Activated CD4-positive, alpha-beta memory T cell treated with anti-CD3 and anti-CD28 coated beads for 36 hours (primary cell): ENCODE data around the gene KCNQ5. TPM values are rescaled to one million over a fixed set of nuclear protein-coding genes. Genes with fewer than 3 reads are reported as not detected.
A peak's percentile ranks its signal among the peaks of the same experiment; 100 is the strongest.

ENCODE experiments used
- CTCF ChIA-PET: fragments of 350-600 bp; sonication (Branson Sonifier 250); formaldehyde crosslinking; loops from one replicate; lab custom pipeline; 2021; ENCODE audit warnings: antibody characterized with exemption, inconsistent platforms; lab: Charles Lee
- POLR2A ChIA-PET: fragments of 350-600 bp; sonication (Branson Sonifier 250); formaldehyde crosslinking; loops from one replicate; lab custom pipeline; 2021; ENCODE audit warnings: antibody characterized with exemption; lab: Charles Lee
- DNase-seq: peaks from one replicate; pipeline ENCODE4 v3.0.0-alpha.2; 2020
- H3K27ac Mint-ChIP-seq: one replicate; pipeline ENCODE4 v1.8.0; 2021; ENCODE audit warnings: mixed read lengths
- H3K27me3 Mint-ChIP-seq: one replicate; pipeline ENCODE4 v1.8.0; 2021; ENCODE audit warnings: mixed read lengths
- H3K36me3 Mint-ChIP-seq: one replicate; pipeline ENCODE4 v1.8.0; 2021; ENCODE audit warnings: mixed read lengths
- H3K4me1 Mint-ChIP-seq: one replicate; pipeline ENCODE4 v1.8.0; 2021; ENCODE audit warnings: low read depth, mixed read lengths
- H3K4me3 Mint-ChIP-seq: one replicate; pipeline ENCODE4 v1.8.0; 2021; ENCODE audit warnings: mild to moderate bottlenecking, mixed read lengths
- H3K9me3 Mint-ChIP-seq: one replicate; pipeline ENCODE4 v1.8.0; 2021; ENCODE audit warnings: mixed read lengths
- intact Hi-C: fragments of 100-400 bp; cut with micrococcal nuclease; formaldehyde crosslinking; loops from one replicate; pipeline ENCODE4 v1.15.1; 2023
- total RNA-seq, 2 experiments: library from RNA; stranded (reverse); gene quantifications; one replicate each; pipeline ENCODE4 v1.2.3, GENCODE V29; 2021

The KCNQ5 gene
- total RNA-seq, 2 experiments from 2014 or later: 4.5 to 5.2 TPM

GRCh38 chr6:72654071-72654621 lies 32.3 kb downstream of the KCNQ5 start:
- intact Hi-C loops: no loop called here
- Mint-ChIP-seq H3K9me3 (no peaks in the 10 kb centered on the region), H3K4me3 (no peak overlapping the region), H3K36me3 (no peaks in the 10 kb centered on the region), H3K27me3 (no peaks in the 10 kb centered on the region), H3K4me1 (peaks cover 26% of the 10 kb centered on the region), H3K27ac (no peak overlapping the region)
- CTCF ChIA-PET: no interaction called here
- no peak for DNase-seq
- POLR2A ChIA-PET: no interaction called here

DNA sequence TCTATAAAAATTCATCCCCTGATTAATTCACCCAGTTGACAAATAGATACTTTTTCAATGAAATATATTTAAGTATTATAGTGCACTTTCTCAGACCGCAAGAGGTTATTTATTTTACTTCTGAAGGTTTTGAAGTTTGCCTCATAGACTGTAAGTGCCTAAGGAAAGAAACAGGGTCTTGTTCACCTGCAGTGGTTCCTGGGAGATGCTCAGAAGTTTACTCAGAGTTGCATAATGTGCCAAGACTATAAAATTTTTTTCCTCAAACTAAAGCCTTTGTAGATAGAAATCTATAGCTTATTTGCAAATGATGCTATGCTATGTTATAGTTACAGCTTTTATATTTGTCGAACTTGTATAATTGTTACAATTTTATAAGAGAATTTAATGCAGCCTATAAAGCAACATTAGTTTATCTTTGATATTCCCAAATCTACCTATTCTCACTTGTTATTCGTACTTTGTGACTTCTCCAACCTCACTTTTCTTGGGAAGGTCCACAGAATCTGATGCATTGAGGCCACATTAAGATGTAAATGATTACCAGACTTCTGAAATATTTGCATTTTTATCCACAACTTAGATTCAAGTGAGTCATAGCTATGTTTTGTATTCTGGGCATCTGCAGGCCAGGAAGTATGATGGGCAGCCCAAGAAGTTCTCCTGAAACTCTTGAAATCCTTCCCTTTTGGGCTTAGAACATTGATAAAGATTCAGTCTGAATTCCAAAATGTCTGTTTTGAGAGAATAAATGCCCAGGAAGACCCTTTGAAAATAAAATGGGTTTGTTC lies 35.7 kb downstream of the KCNQ5 start:
- Mint-ChIP-seq H3K27ac (no peak overlapping the region), H3K36me3 (no peaks in the 10 kb centered on the region), H3K4me1 (peaks cover under 1% of the 10 kb centered on the region), H3K27me3 (no peaks in the 10 kb centered on the region), H3K4me3 (no peak overlapping the region), H3K9me3 (no peaks in the 10 kb centered on the region)
- intact Hi-C loops: no loop called here
- POLR2A ChIA-PET: no interaction called here
- DNase-seq: no peak
- CTCF ChIA-PET: no interaction called here

DNA sequence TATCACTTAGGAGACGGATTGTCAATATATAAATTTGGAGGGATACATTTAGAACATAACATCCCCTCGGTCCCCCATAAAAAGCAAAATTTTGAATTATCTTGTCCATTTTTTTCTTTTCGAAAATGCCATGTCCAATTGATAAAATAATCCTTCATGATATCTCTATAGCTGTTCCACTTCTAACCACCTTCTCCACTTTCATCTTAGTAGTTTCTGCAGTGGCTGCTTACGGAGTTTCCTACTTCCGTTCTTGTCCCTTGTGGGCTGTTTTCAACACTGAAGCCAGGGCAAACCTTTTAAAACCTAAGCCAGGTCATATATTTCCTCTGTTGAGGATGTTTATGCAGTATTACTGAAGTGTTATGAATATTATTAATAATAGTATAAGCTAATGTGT lies 37.9 kb downstream of the KCNQ5 start:
- ChIA-PET POLR2A (no interaction called here), CTCF (no interaction called here)
- H3K27me3 Mint-ChIP-seq: no peaks in the 10 kb centered on the region
- H3K4me1 Mint-ChIP-seq: no peaks in the 10 kb centered on the region
- intact Hi-C loops: no loop called here
- H3K4me3 Mint-ChIP-seq: no peak overlapping the region
- DNase-seq: no peak
- H3K27ac Mint-ChIP-seq: no peak overlapping the region
- H3K36me3 Mint-ChIP-seq: no peaks in the 10 kb centered on the region
- H3K9me3 Mint-ChIP-seq: no peaks in the 10 kb centered on the region

GRCh38 chr6:72661411-72661810 lies 39.5 kb downstream of the KCNQ5 start:
- no peak for DNase-seq
- ChIA-PET POLR2A (no interaction called here), CTCF (no interaction called here)
- no peak overlapping the region for H3K27ac Mint-ChIP-seq
- intact Hi-C loops: no loop called here
- no peaks in the 10 kb centered on the region for H3K36me3 Mint-ChIP-seq
- no peaks in the 10 kb centered on the region for H3K4me1 Mint-ChIP-seq
- no peak overlapping the region for H3K4me3 Mint-ChIP-seq
- no peaks in the 10 kb centered on the region for H3K9me3 Mint-ChIP-seq
- H3K27me3 Mint-ChIP-seq: no peaks in the 10 kb centered on the region

DNA sequence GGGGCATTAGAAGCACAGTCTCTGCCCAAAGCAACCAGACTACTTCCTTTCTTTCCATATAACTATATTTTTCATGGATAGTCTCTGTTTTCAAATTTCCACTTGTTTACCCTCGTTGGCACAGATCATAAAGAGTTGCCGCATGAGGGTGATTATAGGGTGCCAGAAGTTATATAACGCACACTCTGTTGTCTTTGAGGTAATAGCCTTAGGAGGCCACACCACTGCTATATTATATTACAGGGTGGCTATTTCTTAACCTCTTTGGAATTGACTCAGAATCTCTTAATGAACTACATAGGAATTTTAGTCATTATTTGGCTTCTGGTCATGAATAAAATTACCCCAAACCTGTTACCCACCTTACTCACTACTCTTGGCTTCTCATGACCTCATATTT lies 43.7 kb downstream of the KCNQ5 start:
- peaks cover 3% of the 10 kb centered on the region for H3K9me3 Mint-ChIP-seq
- DNase-seq: no peak
- no peak overlapping the region for H3K27ac Mint-ChIP-seq
- intact Hi-C loops: no loop called here
- H3K4me1 Mint-ChIP-seq: peaks cover 6% of the 10 kb centered on the region
- CTCF ChIA-PET: no interaction called here
- POLR2A ChIA-PET: no interaction called here
- no peak overlapping the region for H3K4me3 Mint-ChIP-seq
- H3K36me3 Mint-ChIP-seq: no peaks in the 10 kb centered on the region
- H3K27me3 Mint-ChIP-seq: no peaks in the 10 kb centered on the region

DNA sequence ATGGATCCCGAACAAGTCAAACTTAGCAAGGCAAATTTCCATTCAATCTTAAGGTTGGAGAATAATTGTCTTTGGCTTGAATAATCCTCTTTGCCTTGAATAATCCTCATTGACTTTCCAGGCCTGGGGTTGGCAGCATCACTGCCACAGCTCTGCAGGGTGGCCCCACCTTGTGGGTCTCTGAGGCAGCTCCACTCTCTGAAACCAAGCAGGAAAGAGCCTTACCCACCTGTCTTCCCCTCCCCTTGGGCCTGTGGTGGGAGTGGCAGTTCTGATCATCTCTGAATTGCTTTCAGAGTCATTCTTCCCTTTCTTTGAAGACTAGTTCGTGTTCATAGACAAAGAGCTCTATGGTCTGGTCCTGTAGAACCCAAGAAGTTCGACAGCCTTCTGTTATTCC lies 47.5 kb downstream of the KCNQ5 start:
- peak; percentile 10 for DNase-seq
- intact Hi-C loops: no loop called here
- CTCF ChIA-PET: no interaction called here

GRCh38 chr6:72672906-72673305 lies 51.0 kb downstream of the KCNQ5 start:
- no peak for DNase-seq
- ChIA-PET CTCF (no interaction called here), POLR2A (no interaction called here)
- no peaks in the 10 kb centered on the region for H3K36me3 Mint-ChIP-seq
- no peaks in the 10 kb centered on the region for H3K9me3 Mint-ChIP-seq
- H3K4me1 Mint-ChIP-seq: peaks cover 8% of the 10 kb centered on the region
- H3K27ac Mint-ChIP-seq: no peak overlapping the region
- H3K27me3 Mint-ChIP-seq: no peaks in the 10 kb centered on the region
- intact Hi-C loops: no loop called here
- H3K4me3 Mint-ChIP-seq: no peak overlapping the region

More for the DNA sequence above, 47.5 kb downstream of the KCNQ5 start:
- Mint-ChIP-seq H3K36me3 (no peaks in the 10 kb centered on the region), H3K27ac (no peak overlapping the region), H3K9me3 (peaks cover 3% of the 10 kb centered on the region), H3K4me1 (peaks cover 8% of the 10 kb centered on the region), H3K4me3 (no peak overlapping the region), H3K27me3 (no peaks in the 10 kb centered on the region)
- POLR2A ChIA-PET: no interaction called here

DNA sequence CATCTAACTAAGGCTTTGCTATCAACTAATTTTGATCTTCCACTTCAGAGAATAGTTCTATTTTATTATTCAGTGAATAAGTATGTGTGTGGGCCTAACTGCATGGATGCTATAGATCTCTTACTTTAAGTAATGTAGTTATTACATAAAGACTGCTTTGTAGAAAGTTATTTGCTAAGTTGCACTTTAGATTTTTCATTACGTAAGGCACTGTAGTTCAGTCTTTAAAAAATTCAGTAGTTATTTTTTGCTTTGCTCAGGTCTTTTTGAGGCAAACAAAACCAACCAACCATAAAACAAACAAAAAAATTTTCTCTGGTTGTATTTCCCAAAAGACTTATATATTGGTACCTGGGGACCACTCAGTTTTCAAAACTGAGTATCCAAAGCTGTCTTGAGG lies 53.0 kb downstream of the KCNQ5 start:
- CTCF ChIA-PET: no interaction called here
- Mint-ChIP-seq H3K36me3 (peaks cover 2% of the 10 kb centered on the region), H3K27me3 (no peaks in the 10 kb centered on the region), H3K9me3 (no peaks in the 10 kb centered on the region), H3K4me1 (peaks cover 2% of the 10 kb centered on the region), H3K4me3 (no peak overlapping the region), H3K27ac (no peak overlapping the region)
- no peak for DNase-seq
- intact Hi-C loops: no loop called here
- POLR2A ChIA-PET: no interaction called here

- ChIA-PET POLR2A (no interaction called here), CTCF (no interaction called here)
- H3K9me3 Mint-ChIP-seq: no peaks in the 10 kb centered on the region
- no peak for DNase-seq
- no peak overlapping the region for H3K27ac Mint-ChIP-seq
- H3K4me3 Mint-ChIP-seq: no peak overlapping the region
- H3K36me3 Mint-ChIP-seq: peaks cover 2% of the 10 kb centered on the region
- peaks cover 2% of the 10 kb centered on the region for H3K4me1 Mint-ChIP-seq
- no peaks in the 10 kb centered on the region for H3K27me3 Mint-ChIP-seq
- intact Hi-C loops: no loop called here
Observed at GRCh38 chr6:72675396-72675795, 53.5 kb downstream of the KCNQ5 start.

DNA sequence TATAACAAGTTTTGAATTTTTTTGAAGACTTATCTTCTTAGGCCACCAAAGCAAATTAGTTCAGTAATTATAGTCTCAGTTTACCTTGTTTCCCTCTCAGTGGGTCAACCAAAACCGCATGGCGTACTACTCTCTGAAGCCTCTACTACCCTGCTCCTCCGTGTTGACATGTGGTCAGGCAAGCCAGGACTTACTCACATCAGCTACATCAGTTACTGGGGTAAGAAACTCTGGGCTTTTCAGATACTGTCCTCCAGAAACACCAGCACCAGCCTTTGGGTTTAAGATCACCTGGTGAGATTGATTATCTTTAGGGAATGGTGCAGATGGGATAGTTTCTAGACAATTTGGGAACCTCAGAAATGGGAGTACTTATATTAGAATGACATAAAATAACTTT lies 55.1 kb downstream of the KCNQ5 start:
- no peak overlapping the region for H3K4me3 Mint-ChIP-seq
- no peaks in the 10 kb centered on the region for H3K9me3 Mint-ChIP-seq
- no peaks in the 10 kb centered on the region for H3K27me3 Mint-ChIP-seq
- POLR2A ChIA-PET: no interaction called here
- H3K36me3 Mint-ChIP-seq: peaks cover 2% of the 10 kb centered on the region
- intact Hi-C loops: no loop called here
- no peaks in the 10 kb centered on the region for H3K4me1 Mint-ChIP-seq
- H3K27ac Mint-ChIP-seq: no peak overlapping the region
- CTCF ChIA-PET: no interaction called here
- no peak for DNase-seq

DNA sequence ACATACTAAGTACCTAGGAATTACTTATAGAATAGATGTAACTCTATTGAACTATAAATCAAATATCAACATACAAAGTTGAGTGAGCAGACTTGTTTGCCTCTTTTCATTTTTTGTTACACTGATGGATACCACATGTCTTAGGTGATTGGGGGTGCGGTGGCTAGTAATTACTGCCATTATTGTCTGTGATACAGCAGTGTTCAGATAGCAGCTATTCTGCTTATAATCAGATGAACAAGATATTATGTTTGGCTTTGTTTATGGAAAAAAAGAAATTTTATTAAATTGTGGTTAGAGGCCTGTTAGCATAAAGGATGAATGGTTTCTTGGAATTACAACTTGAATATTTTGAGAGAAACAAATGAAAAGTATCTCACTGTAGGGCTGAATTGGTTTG lies 55.9 kb downstream of the KCNQ5 start:
- POLR2A ChIA-PET: no interaction called here
- no peaks in the 10 kb centered on the region for H3K9me3 Mint-ChIP-seq
- H3K27ac Mint-ChIP-seq: no peak overlapping the region
- no peaks in the 10 kb centered on the region for H3K4me1 Mint-ChIP-seq
- no peak overlapping the region for H3K4me3 Mint-ChIP-seq
- intact Hi-C loops: no loop called here
- no peaks in the 10 kb centered on the region for H3K27me3 Mint-ChIP-seq
- no peak for DNase-seq
- CTCF ChIA-PET: no interaction called here
- H3K36me3 Mint-ChIP-seq: peaks cover 2% of the 10 kb centered on the region

GRCh38 chr6:72683797-72684196 lies 61.9 kb downstream of the KCNQ5 start:
- H3K4me1 Mint-ChIP-seq: peaks cover 8% of the 10 kb centered on the region
- no peak overlapping the region for H3K4me3 Mint-ChIP-seq
- CTCF ChIA-PET: no interaction called here

More at GRCh38 chr6:72683797-72684196, 61.9 kb downstream of the KCNQ5 start:
- intact Hi-C loops: no loop called here
- POLR2A ChIA-PET: no interaction called here
- H3K27me3 Mint-ChIP-seq: no peaks in the 10 kb centered on the region
- no peak overlapping the region for H3K27ac Mint-ChIP-seq
- peaks cover 3% of the 10 kb centered on the region for H3K36me3 Mint-ChIP-seq
- H3K9me3 Mint-ChIP-seq: no peaks in the 10 kb centered on the region
- no peak for DNase-seq
